Panc1 (cell line): ENCODE results near the gene NR1H3. TPM values are rescaled to one million over a fixed set of nuclear protein-coding genes. Genes with fewer than 3 reads are reported as not detected.

ENCODE experiments used
- ATAC-seq: fragments of 200-7000 bp; cut with Tn5 transposase; 2 replicates; pipeline ENCODE4 v1.9.1; 2020; ENCODE audit warnings: mild to moderate bottlenecking, moderate library complexity
- BruUV-seq: library from RNA; stranded (reverse); fragments of 400-500 nt; replicated peaks from 2 replicates; lab custom pipeline; 2021; lab: Mats Ljungman, UMichigan
- CTCF ChIA-PET: fragments of 300-600 bp; sonication (Branson Sonifier 250); formaldehyde crosslinking; loops from one replicate; lab custom pipeline; 2022; ENCODE audit warnings: antibody characterized with exemption; lab: Charles Lee
- POLR2A ChIA-PET: fragments of 300-600 bp; sonication (Branson Sonifier 250); formaldehyde crosslinking; loops from one replicate; lab custom pipeline; 2022; ENCODE audit warnings: antibody characterized with exemption; lab: Charles Lee
- DNase-seq: peaks from one replicate; pipeline ENCODE4 v3.0.0-alpha.2; 2010; ENCODE audit warnings: low read depth, low spot score
- H3K27ac ChIP-seq: 2 replicates; pipeline ENCODE4 v1.5.1; 2011; ENCODE audit warnings: mild to moderate bottlenecking, low read length, inconsistent platforms
- H3K27me3 ChIP-seq: fragments of 200-500 bp; sonication (Bioruptor generic); 2 replicates; pipeline ENCODE4 v1.6.0; 2014; ENCODE audit warnings: low read length, inconsistent platforms; ENCODE audit not compliant: control insufficient read depth, insufficient read depth
- H3K36me3 ChIP-seq: fragments of 200-500 bp; sonication (Bioruptor generic); 2 replicates; pipeline ENCODE4 v1.5.1; 2014; ENCODE audit warnings: inconsistent platforms, mild to moderate bottlenecking, low read length, moderate library complexity; ENCODE audit not compliant: control insufficient read depth, insufficient read depth
- H3K4me1 ChIP-seq: 2 replicates; pipeline ENCODE4 v1.5.1; 2011; ENCODE audit warnings: inconsistent platforms, mild to moderate bottlenecking, low read length, moderate library complexity; ENCODE audit not compliant: control insufficient read depth, insufficient read depth
- H3K4me3 ChIP-seq, 2 experiments: 2 replicates each; pipeline ENCODE4 v1.5.1; 2011 to 2012; ENCODE audit warnings: low read depth in 2 of 2, low read length in 2 of 2, mild to moderate bottlenecking in 2 of 2, inconsistent platforms in 1 of 2, moderate library complexity in 1 of 2
- H3K9me3 ChIP-seq: fragments of 200-500 bp; sonication (Bioruptor generic); 2 replicates; pipeline ENCODE4 v1.5.1; 2014; ENCODE audit warnings: low read depth, mild to moderate bottlenecking, inconsistent platforms, low read length, moderate library complexity; ENCODE audit not compliant: control insufficient read depth, insufficient read depth
- POLR2AphosphoS5 ChIP-seq: IDR thresholded peaks from 2 replicates; pipeline ENCODE4 v1.6.1; 2012; ENCODE audit warnings: mild to moderate bottlenecking, low read depth, low read length, moderate library complexity
- SIN3A ChIP-seq: IDR thresholded peaks from 2 replicates; pipeline ENCODE4 v1.6.1; 2012; ENCODE audit warnings: low read depth, mild to moderate bottlenecking, low read length, moderate library complexity, borderline replicate concordance; ENCODE audit not compliant: insufficient read depth
- TCF7L2 ChIP-seq: IDR thresholded peaks from 2 replicates; pipeline ENCODE4 v1.6.1; 2011; ENCODE audit warnings: mild to moderate bottlenecking, low read depth, low read length, inconsistent platforms
- in situ Hi-C: cut with HindIII; loops from 2 replicates; pipeline ENCODE4 v1.10.0; 2016; ENCODE audit warnings: low sequenced_read_pairs, low pct_unique_long_range_greater_than_20kb
- intact Hi-C: fragments of 100-400 bp; cut with micrococcal nuclease; formaldehyde crosslinking; loops from one replicate; pipeline ENCODE4 v1.10.0; 2022; ENCODE audit not compliant: unreplicated experiment
- total RNA-seq: library from RNA; stranded (reverse); gene quantifications from one replicate; pipeline ENCODE4 v1.2.1, GENCODE V29; 2021; ENCODE audit not compliant: unreplicated experiment
- TF ChIP-seq, protein P1 (sequence below): fragments of 450-650 bp; IDR thresholded peaks from 2 replicates; pipeline ENCODE4 v1.5.1; 2017; ENCODE audit warnings: mild to moderate bottlenecking
- TF ChIP-seq, protein P2 (sequence below), 2 experiments: IDR thresholded peaks; 2 replicates each; pipeline ENCODE4 v1.6.1; 2011 to 2012; ENCODE audit warnings: low read depth in 2 of 2, control low read depth in 1 of 2, low read length in 1 of 2, mild to moderate bottlenecking in 1 of 2, moderate library complexity in 1 of 2; ENCODE audit not compliant: insufficient read depth in 1 of 2

NR1H3 gene
- total RNA-seq, 1 experiment from 2014 or later: 17.2 TPM

DNA sequence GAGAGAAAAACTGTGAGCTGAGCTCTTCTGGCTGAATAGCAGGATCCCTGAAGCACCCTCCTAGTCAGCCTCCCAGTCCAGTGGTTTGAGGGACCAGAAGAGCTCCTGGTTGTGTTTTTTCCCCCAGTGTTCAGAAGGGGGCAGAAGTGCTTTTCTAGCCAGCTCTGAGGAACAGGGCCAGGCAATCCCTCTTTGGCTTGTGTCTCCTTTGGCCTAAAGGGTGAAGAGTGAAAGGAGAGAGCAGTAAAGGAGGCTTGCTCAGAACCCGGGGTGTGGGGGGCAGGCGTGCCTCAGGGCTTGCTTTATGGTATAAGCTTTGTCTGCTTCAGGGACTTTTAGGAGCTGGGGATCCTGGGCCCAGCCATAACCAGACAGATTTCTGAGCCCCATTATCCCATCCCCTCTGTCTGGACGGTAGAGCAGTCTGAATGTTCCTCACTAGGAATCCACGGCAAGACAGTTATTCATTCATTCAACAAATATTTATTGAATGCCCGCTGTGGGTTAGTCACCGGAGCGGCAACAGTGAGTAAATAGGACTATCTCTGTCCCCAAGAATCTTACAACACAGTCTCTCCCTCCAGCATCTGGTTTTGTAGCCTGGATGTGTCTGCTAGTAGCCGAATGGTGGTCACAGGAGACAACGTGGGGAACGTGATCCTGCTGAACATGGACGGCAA lies 23.7 kb upstream of the NR1H3 start:
- ChIA-PET CTCF (interaction anchor here (0.6 to 2.3 kb wide), 10 partner anchors 13 to 368 kb away, joined by 3 to 11 read pairs (median 3); partner anchors contain the start of genes ACP2 and NR1H3), POLR2A (interaction anchor here (0.7 to 2.5 kb wide), 4 partner anchors 14 to 1281 kb away, joined by 3 to 10 read pairs (median 3); partner anchors contain the start of gene ACP2)
- H3K27ac ChIP-seq: peak overlapping the region; percentile 83
- H3K27me3 ChIP-seq: no peaks in the 10 kb centered on the region
- no TSS peak for BruUV-seq
- no peaks in the 10 kb centered on the region for H3K9me3 ChIP-seq
- H3K4me3 ChIP-seq: peak overlapping the region; percentile 22 to 51
- H3K36me3 ChIP-seq: no peaks in the 10 kb centered on the region
- H3K4me1 ChIP-seq: peaks cover 20% of the 10 kb centered on the region
- ATAC-seq (peak; percentile 84), DNase-seq (peak; percentile 86)
- intact Hi-C loops: no loop called here
- in situ Hi-C loops: no loop called here
- TF ChIP-seq, protein P1, sequence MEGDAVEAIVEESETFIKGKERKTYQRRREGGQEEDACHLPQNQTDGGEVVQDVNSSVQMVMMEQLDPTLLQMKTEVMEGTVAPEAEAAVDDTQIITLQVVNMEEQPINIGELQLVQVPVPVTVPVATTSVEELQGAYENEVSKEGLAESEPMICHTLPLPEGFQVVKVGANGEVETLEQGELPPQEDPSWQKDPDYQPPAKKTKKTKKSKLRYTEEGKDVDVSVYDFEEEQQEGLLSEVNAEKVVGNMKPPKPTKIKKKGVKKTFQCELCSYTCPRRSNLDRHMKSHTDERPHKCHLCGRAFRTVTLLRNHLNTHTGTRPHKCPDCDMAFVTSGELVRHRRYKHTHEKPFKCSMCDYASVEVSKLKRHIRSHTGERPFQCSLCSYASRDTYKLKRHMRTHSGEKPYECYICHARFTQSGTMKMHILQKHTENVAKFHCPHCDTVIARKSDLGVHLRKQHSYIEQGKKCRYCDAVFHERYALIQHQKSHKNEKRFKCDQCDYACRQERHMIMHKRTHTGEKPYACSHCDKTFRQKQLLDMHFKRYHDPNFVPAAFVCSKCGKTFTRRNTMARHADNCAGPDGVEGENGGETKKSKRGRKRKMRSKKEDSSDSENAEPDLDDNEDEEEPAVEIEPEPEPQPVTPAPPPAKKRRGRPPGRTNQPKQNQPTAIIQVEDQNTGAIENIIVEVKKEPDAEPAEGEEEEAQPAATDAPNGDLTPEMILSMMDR: peak; percentile 81; the same call in 1 of the 2 replicates
- TF ChIP-seq, protein P2, sequence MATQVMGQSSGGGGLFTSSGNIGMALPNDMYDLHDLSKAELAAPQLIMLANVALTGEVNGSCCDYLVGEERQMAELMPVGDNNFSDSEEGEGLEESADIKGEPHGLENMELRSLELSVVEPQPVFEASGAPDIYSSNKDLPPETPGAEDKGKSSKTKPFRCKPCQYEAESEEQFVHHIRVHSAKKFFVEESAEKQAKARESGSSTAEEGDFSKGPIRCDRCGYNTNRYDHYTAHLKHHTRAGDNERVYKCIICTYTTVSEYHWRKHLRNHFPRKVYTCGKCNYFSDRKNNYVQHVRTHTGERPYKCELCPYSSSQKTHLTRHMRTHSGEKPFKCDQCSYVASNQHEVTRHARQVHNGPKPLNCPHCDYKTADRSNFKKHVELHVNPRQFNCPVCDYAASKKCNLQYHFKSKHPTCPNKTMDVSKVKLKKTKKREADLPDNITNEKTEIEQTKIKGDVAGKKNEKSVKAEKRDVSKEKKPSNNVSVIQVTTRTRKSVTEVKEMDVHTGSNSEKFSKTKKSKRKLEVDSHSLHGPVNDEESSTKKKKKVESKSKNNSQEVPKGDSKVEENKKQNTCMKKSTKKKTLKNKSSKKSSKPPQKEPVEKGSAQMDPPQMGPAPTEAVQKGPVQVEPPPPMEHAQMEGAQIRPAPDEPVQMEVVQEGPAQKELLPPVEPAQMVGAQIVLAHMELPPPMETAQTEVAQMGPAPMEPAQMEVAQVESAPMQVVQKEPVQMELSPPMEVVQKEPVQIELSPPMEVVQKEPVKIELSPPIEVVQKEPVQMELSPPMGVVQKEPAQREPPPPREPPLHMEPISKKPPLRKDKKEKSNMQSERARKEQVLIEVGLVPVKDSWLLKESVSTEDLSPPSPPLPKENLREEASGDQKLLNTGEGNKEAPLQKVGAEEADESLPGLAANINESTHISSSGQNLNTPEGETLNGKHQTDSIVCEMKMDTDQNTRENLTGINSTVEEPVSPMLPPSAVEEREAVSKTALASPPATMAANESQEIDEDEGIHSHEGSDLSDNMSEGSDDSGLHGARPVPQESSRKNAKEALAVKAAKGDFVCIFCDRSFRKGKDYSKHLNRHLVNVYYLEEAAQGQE (IDR thresholded peaks at IDR 0.05; ENCODE audit: insufficient read depth in 1 of 2, low read depth in 2 of 2, low read length in 1 of 2): no peak
- 0 out of 2 replicates have a peak, but pooled peaks have one; percentile 11 for TF ChIP-seq SIN3A

DNA sequence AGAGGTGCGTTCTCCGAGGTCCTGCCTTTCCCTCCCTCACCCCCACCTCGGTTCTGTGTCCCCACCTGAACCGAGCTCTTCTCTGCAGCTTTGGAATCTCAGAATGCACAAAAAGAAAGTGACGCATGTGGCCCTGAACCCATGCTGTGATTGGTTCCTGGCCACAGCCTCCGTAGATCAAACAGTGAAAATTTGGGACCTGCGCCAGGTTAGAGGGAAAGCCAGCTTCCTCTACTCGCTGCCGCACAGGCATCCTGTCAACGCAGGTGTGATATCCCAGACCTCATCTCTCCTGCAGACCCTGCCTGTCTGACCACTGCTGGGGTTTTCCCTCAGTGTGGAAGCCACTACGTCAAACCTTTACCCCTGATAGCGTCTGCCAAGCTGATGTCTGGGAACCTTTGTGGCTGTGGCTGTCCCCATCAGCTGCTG lies 23.1 kb upstream of the NR1H3 start:
- H3K27me3 ChIP-seq: no peaks in the 10 kb centered on the region
- intact Hi-C loops: no loop called here
- no peak for DNase-seq
- peak overlapping the region; percentile 83 for H3K27ac ChIP-seq
- ATAC-seq: peak; percentile 77
- peaks cover 20% of the 10 kb centered on the region for H3K4me1 ChIP-seq
- TF ChIP-seq TCF7L2 (peak; percentile 81; the same call in 1 of the 2 replicates), POLR2AphosphoS5 (peak; percentile 56)
- TF ChIP-seq, protein P1: no peak
- no peaks in the 10 kb centered on the region for H3K9me3 ChIP-seq
- BruUV-seq: no TSS peak
- POLR2A ChIA-PET: interaction anchor here (0.8 to 2.5 kb wide), 2 partner anchors 14 to 21 kb away, joined by 3 to 10 read pairs; partner anchors contain the start of gene ACP2
- peak overlapping the region; percentile 22 to 51 for H3K4me3 ChIP-seq
- CTCF ChIA-PET: interaction anchor here (0.8 to 2.3 kb wide), 7 partner anchors 12 to 220 kb away, joined by 3 to 11 read pairs (median 3); partner anchors contain the start of gene ACP2
- no peaks in the 10 kb centered on the region for H3K36me3 ChIP-seq
- in situ Hi-C loops: no loop called here
